ENCODE data around the gene MR1. TPM values are rescaled to one million over a fixed set of nuclear protein-coding genes. Genes with fewer than 3 reads are reported as not detected.

MR1 gene
- total and polyA plus RNA-seq, 3 donors from 2014 or later: 5.8 to 8.6 (median 7.1) TPM

DNA sequence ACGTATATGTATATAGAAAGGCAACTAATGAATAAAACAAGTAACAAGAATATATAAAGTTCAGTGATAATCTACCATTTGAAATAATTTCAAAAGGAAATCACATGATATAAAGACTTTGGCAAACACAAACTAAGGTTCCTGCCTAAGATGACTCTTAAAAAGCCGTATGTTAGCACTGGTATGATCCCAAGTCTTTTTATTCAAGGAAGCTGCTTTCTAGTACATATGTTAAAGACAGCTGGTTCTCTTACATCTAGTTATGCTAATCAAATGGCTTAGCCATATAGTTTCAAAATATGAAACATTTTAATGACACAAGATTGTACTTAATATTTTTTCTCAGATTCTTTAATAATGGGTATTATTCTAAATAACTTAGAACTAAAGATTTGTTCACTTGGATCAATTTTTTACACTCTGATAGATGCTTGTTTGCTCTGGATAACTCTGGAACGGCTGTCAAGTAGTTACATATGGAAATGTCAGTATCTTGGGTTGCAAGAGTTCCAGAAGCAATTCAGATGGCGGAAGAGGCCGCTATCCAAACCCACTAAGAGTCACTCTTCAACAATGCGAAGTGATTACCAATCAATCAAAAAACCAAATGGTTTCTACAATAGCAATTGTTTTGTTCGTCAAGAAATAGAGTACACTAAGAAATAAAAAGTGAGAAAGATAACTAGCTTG is 32.5 kb upstream of the MR1 start:
- no peaks in the 10 kb centered on the region for H3K9me3 ChIP-seq
- DNase-seq: no peak
- intact Hi-C loops (cut with DNase I; ENCODE audit: low total_unique reads): no loop called here
- no peak for TF ChIP-seq POLR2A (IDR thresholded peaks at IDR 0.05)
- TF ChIP-seq, protein P1, sequence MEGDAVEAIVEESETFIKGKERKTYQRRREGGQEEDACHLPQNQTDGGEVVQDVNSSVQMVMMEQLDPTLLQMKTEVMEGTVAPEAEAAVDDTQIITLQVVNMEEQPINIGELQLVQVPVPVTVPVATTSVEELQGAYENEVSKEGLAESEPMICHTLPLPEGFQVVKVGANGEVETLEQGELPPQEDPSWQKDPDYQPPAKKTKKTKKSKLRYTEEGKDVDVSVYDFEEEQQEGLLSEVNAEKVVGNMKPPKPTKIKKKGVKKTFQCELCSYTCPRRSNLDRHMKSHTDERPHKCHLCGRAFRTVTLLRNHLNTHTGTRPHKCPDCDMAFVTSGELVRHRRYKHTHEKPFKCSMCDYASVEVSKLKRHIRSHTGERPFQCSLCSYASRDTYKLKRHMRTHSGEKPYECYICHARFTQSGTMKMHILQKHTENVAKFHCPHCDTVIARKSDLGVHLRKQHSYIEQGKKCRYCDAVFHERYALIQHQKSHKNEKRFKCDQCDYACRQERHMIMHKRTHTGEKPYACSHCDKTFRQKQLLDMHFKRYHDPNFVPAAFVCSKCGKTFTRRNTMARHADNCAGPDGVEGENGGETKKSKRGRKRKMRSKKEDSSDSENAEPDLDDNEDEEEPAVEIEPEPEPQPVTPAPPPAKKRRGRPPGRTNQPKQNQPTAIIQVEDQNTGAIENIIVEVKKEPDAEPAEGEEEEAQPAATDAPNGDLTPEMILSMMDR (IDR thresholded peaks at IDR 0.05): no peak
- H3K27me3 ChIP-seq: no peaks in the 10 kb centered on the region
- H3K27ac ChIP-seq: no peak overlapping the region
- peaks cover 7% of the 10 kb centered on the region for H3K4me1 ChIP-seq
- 91% methylated on average over 7 of the region's 7 CpGs for WGBS, 2 donors
- H3K4me3 ChIP-seq: no peak overlapping the region
- H3K36me3 ChIP-seq (ENCODE audit: low read depth, missing control alignments): no peaks in the 10 kb centered on the region

DNA sequence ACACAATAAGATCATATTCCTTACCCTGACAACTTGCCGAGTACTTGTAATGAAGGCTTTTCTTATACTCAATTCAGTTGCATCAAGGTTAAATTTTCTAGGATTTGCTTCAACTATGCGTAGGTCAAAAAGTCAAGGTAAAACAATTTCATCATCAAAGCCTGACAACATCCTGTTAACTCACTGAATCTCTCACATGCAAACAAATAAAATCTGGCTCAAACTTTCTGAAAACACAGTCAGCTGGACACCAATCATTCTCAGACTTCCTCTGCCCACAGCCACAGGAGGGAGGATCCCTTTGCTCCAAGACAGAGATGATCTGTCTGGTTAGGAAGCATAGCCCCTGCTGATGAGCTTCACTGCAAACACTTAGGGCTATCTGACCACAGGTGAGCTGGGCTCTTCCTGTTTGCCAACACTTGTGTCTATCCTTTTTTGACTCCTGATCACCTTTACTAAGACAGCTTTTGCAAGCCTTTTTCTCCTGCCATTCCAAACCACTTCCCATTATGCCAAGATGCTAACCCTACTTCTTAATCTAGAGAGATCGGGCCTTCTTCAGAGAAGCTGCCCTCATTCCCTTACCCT is 31.1 kb upstream of the MR1 start:
- no peak for DNase-seq
- H3K9me3 ChIP-seq: no peaks in the 10 kb centered on the region
- H3K27ac ChIP-seq: no peak overlapping the region
- peaks cover 7% of the 10 kb centered on the region for H3K4me1 ChIP-seq
- intact Hi-C loops (cut with DNase I; ENCODE audit: low total_unique reads): no loop called here
- H3K27me3 ChIP-seq: no peaks in the 10 kb centered on the region
- H3K36me3 ChIP-seq (ENCODE audit: low read depth, missing control alignments): no peaks in the 10 kb centered on the region
- TF ChIP-seq, protein P1 (IDR thresholded peaks at IDR 0.05): no peak
- no peak for TF ChIP-seq POLR2A (IDR thresholded peaks at IDR 0.05)
- WGBS, 2 donors: 67 to 75% methylated on average over 3 of the region's 3 CpGs
- H3K4me3 ChIP-seq: no peak overlapping the region

DNA sequence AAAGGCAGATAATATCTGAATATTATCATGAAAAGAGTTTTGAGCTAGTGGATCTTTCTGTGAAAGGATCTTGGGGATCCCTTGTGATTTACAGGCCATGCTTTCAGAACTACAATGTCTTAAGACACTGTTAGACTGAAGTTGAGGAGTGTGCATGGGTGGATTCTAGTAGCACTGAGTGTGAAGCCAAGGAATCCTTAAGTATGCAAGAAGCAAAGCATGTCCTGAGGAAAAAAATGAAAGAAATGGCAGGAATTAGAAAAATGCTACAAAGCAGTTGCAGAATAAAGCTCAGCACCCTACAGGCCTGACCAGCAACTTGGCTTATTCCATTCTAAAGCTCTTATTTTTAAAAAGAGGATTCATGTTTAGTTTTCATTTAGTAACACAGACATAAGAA is 23.0 kb upstream of the MR1 start:
- H3K27ac ChIP-seq: peak overlapping the region in 1 of 2 donors; percentile 50

DNA sequence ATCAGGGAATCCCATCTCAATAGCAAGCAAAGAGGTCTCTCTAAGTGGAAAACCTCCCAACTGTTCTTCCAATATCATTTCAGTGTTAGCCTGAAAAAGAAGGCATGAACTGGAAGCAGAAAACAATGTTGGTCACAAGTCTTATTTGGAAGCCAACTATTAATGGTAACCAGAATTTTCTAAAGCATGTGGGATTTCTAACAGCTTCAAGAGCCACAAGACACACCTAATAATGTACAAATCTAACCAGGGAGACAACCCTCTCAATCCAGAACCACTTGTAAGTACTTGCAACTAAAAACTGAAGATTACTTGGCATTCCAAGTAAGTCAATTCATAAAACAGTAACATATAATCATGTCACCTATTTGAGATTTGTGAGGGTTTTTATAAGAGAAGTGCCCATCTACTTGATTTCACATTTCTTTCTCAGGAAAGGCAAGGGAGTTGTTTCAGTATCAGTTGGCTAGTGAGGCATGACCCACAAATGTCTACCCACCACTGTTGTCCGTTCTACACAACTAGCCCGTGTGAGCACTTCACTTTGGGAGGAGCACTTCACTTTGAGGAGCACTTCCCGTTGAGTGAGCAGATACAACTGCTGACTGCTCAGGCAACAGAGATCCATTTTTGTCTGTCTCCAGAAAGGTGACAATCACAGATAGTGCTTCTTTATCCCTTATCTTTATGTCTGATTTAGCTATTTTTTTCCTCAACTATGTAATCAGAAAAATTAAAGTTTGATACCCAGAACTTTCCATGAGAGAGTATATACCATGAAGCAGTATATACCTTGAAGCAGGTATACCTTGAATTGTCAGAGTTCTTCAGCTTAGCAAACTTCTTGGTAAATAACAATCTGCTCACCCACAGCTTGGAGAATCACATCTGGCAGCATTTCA is 22.2 kb upstream of the MR1 start:
- Histone ChIP-seq H3K36me3 (ENCODE audit: low read depth, missing control alignments) (no peaks in the 10 kb centered on the region), H3K27me3 (no peaks in the 10 kb centered on the region), H3K27ac (peak overlapping the region in 1 of 2 donors; percentile 50), H3K4me1 (no peaks in the 10 kb centered on the region), H3K9me3 (no peaks in the 10 kb centered on the region), H3K4me3 (no peak overlapping the region)
- intact Hi-C loops (cut with DNase I; ENCODE audit: low total_unique reads): no loop called here
- DNase-seq: no peak
- WGBS, 2 donors: 80 to 87% methylated on average over 3 of the region's 3 CpGs
- TF ChIP-seq, protein P1 (IDR thresholded peaks at IDR 0.05): no peak
- no peak for TF ChIP-seq POLR2A (IDR thresholded peaks at IDR 0.05)

More for the DNA sequence above, 23.0 kb upstream of the MR1 start:
- Histone ChIP-seq H3K9me3 (no peaks in the 10 kb centered on the region), H3K27me3 (no peaks in the 10 kb centered on the region), H3K36me3 (ENCODE audit: low read depth, missing control alignments) (no peaks in the 10 kb centered on the region), H3K4me1 (no peaks in the 10 kb centered on the region), H3K4me3 (no peak overlapping the region)
- TF ChIP-seq, protein P1 (IDR thresholded peaks at IDR 0.05): no peak
- TF ChIP-seq POLR2A (IDR thresholded peaks at IDR 0.05): no peak
- intact Hi-C loops (cut with DNase I; ENCODE audit: low total_unique reads): no loop called here
- no peak for DNase-seq

All from testis (tissue), 3 donors.